GM21528 (cell line): ENCODE results near the gene RGN.
"Not testable (repeated sequence)": the region's sequence is repeated elsewhere in the genome, so short reads cannot be mapped to it uniquely, and the experiment has no call there.

Experiments
- ATAC-seq: cut with Tn5 transposase; IDR thresholded peaks from one replicate; pipeline ENCODE4 v1.9.1; 2021; ENCODE audit warnings: mild to moderate bottlenecking, moderate library complexity; ENCODE audit not compliant: unreplicated experiment, low FRiP score

The RGN gene

GRCh38 chrX:47112316-47112954, 34.2 kb downstream of the RGN start:
- ATAC-seq: no peak

GRCh38 chrX:47116551-47117110, 38.4 kb downstream of the RGN start:
- not testable (repeated sequence) for ATAC-seq

- ATAC-seq: not testable (repeated sequence)
These were observed 46.2 kb downstream of the RGN start for GRCh38 chrX:47124466-47124865.

- ATAC-seq: peak; percentile 98
These were observed 51.1 kb downstream of the RGN start for GRCh38 chrX:47129157-47129898.

- no peak for ATAC-seq
These were observed 51.7 kb downstream of the RGN start for GRCh38 chrX:47129899-47130358.

- ATAC-seq: no peak
These were observed 55.2 kb downstream of the RGN start for GRCh38 chrX:47133493-47133892.

GRCh38 chrX:47135650-47136049, 57.4 kb downstream of the RGN start:
- not testable (repeated sequence) for ATAC-seq

GRCh38 chrX:47138171-47138570, 59.9 kb downstream of the RGN start:
- no peak for ATAC-seq
